ENCODE results near the gene LYAR.

The LYAR gene

GRCh38 chr4:4225915-4226605 is 63.9 kb downstream of the LYAR start:
- H3K9ac ChIP-seq (ENCODE audit: low read depth, low read length, poor library complexity), result no peak overlapping the region
- no peak for DNase-seq (ENCODE audit: low spot score)
- H3K4ac ChIP-seq (ENCODE audit: low read length), result no peak overlapping the region
- peak overlapping the region; percentile 76 for H2AFZ ChIP-seq (ENCODE audit: low read length)
- no peak overlapping the region for H3K27ac ChIP-seq (replicated peaks; ENCODE audit: low read length)
- H2BK15ac ChIP-seq (ENCODE audit: low read length), result no peak overlapping the region
- peak overlapping the region; percentile 21 for H3K14ac ChIP-seq (ENCODE audit: low read length)
- H2BK12ac ChIP-seq (ENCODE audit: low read length), result peak overlapping the region; percentile 22
- H2BK5ac ChIP-seq (ENCODE audit: low read length), result no peak overlapping the region
- no peak overlapping the region for H2BK120ac ChIP-seq (ENCODE audit: low read depth, low read length)
- no peaks in the 10 kb centered on the region for H3K79me1 ChIP-seq (ENCODE audit: low read depth, low read length)
- H3K4me3 ChIP-seq (ENCODE audit: low read length in 2 of 2), result no peak overlapping the region
- peak overlapping the region; percentile 33 for H3K4me2 ChIP-seq (ENCODE audit: insufficient read depth, low read length, poor library complexity, severe bottlenecking)
- no peak overlapping the region for H2AK5ac ChIP-seq (ENCODE audit: low read depth, low read length)
- H3K27me3 ChIP-seq (ENCODE audit: control insufficient read depth in 3 of 3, insufficient read depth in 3 of 3, low read depth in 1 of 3, low read length in 3 of 3), result peaks cover 20 to 59% (median 47%) of the 10 kb centered on the region in 3 experiments
- peak overlapping the region; percentile 11 for H3K18ac ChIP-seq (ENCODE audit: low read length)
- no peaks in the 10 kb centered on the region for H3K4me1 ChIP-seq (ENCODE audit: control insufficient read depth in 2 of 2, insufficient read depth in 1 of 2, low read depth in 1 of 2, low read length in 2 of 2)
- H3K36me3 ChIP-seq (replicated peaks in 1 of 2; ENCODE audit: control insufficient read depth in 2 of 2, insufficient read depth in 2 of 2, low read length in 2 of 2), result no peaks in the 10 kb centered on the region
- peaks cover 0 to 4% of the 10 kb centered on the region in 2 donors for H3K9me3 ChIP-seq (replicated peaks in 1 of 2; ENCODE audit: control insufficient read depth in 2 of 2, insufficient read depth in 1 of 2, low read depth in 1 of 2, low read length in 2 of 2)
- no CpG with 5 or more reads among the region's 41 CpGs for WGBS, 2 donors (ENCODE audit: extremely low coverage in 2 of 2, insufficient read length in 2 of 2, insufficient replicate concordance in 1 of 2)
- no peak overlapping the region for H4K8ac ChIP-seq (ENCODE audit: low read depth, low read length)
- H4K91ac ChIP-seq (ENCODE audit: low read depth, low read length, poor library complexity), result no peak overlapping the region
- H3K23ac ChIP-seq (ENCODE audit: low read depth, low read length, poor library complexity), result peak overlapping the region; percentile 89
